NCI-H82 (cell line): Measurements from ENCODE around the gene TOX2.

Experiments used
- DNase-seq: peaks from one replicate; lab custom pipeline; 2025; lab: John Stamatoyannopoulos, UW

TOX2 gene

GRCh38 chr20:43940518-43941225, 26.0 kb downstream of the TOX2 start:
- DNase-seq, result no peak

GRCh38 chr20:43941476-43942200, 27.0 kb downstream of the TOX2 start:
- DNase-seq, result no peak

- no peak for DNase-seq
These were observed 27.5 kb downstream of the TOX2 start for GRCh38 chr20:43942201-43942590.

- no peak for DNase-seq
These were observed 28.1 kb downstream of the TOX2 start for GRCh38 chr20:43942667-43943285.

- no peak for DNase-seq
These were observed 29.1 kb downstream of the TOX2 start for GRCh38 chr20:43943725-43944124.

GRCh38 chr20:43944653-43945235, 30.1 kb downstream of the TOX2 start:
- DNase-seq, result no peak

GRCh38 chr20:43945391-43946205, 30.9 kb downstream of the TOX2 start:
- no peak for DNase-seq

- DNase-seq, result no peak
These were observed 31.5 kb downstream of the TOX2 start for GRCh38 chr20:43946206-43946491.

- DNase-seq, result no peak
These were observed 32.1 kb downstream of the TOX2 start for GRCh38 chr20:43946659-43947315.

GRCh38 chr20:43947316-43947710, 32.7 kb downstream of the TOX2 start:
- DNase-seq, result no peak

GRCh38 chr20:43948455-43948854, 33.8 kb downstream of the TOX2 start:
- DNase-seq, result no peak

- DNase-seq, result no peak
These were observed 34.6 kb downstream of the TOX2 start for GRCh38 chr20:43949248-43949647.

GRCh38 chr20:43949741-43950618, 35.3 kb downstream of the TOX2 start:
- no peak for DNase-seq

GRCh38 chr20:43953919-43954592, 39.4 kb downstream of the TOX2 start:
- no peak for DNase-seq

- no peak for DNase-seq
These were observed 40.0 kb downstream of the TOX2 start for GRCh38 chr20:43954704-43955061.

GRCh38 chr20:43955062-43955749, 40.6 kb downstream of the TOX2 start:
- no peak for DNase-seq

GRCh38 chr20:43955750-43956191, 41.1 kb downstream of the TOX2 start:
- DNase-seq, result no peak

- no peak for DNase-seq
These were observed 42.7 kb downstream of the TOX2 start for GRCh38 chr20:43957392-43957791.

- no peak for DNase-seq
These were observed 44.0 kb downstream of the TOX2 start for GRCh38 chr20:43958626-43959025.
